HepG2 (cell line): Measurements from ENCODE around the gene CPB1. TPM values are rescaled to one million over a fixed set of nuclear protein-coding genes. Genes with fewer than 3 reads are reported as not detected.

Source experiments
- ATAC-seq: fragments of 200-7000 bp; cut with Tn5 transposase; 3 replicates; pipeline ENCODE4 v1.9.1; 2020; ENCODE audit warnings: mild to moderate bottlenecking, moderate library complexity
- BruUV-seq: library from RNA; stranded (reverse); fragments of 400-500 nt; replicated peaks from 2 replicates; lab custom pipeline; 2021; lab: Mats Ljungman, UMichigan
- CTCF ChIA-PET: fragments of 300-600 bp; formaldehyde crosslinking; extraction: SDS; loops from one replicate; lab custom pipeline; 2021; ENCODE audit warnings: low total read pairs, inconsistent platforms, low intra/inter-chr PET ratio; lab: Yijun Ruan, JAX
- POLR2A ChIA-PET: fragments of 350-600 bp; sonication (Branson Sonifier 250); formaldehyde crosslinking; loops from one replicate; lab custom pipeline; 2020; ENCODE audit warnings: antibody characterized with exemption, inconsistent platforms; lab: Yijun Ruan, JAX
- DNase-seq: peaks from one replicate; pipeline ENCODE4 v3.0.0-alpha.2; 2015; ENCODE audit warnings: low spot score
- FAIRE-seq: peaks from 3 replicates; lab custom pipeline; 2011; peaks lifted over from hg19 to GRCh38; lab: Jason Lieb, UNC
- H2AFZ ChIP-seq: one replicate; pipeline ENCODE4 v1.6.1; 2011; ENCODE audit warnings: low read length, inconsistent platforms
- H3K27ac ChIP-seq: fragments of 300-600 bp; 3 replicates; pipeline ENCODE4 v1.8.0; 2011; ENCODE audit warnings: mixed run types, mild to moderate bottlenecking, mixed read lengths, low read length, inconsistent platforms; ENCODE audit not compliant: insufficient read depth; ENCODE audit errors: extremely low read length
- H3K27me3 ChIP-seq, 2 experiments: fragments of 200-600 bp in 1 of 2; 2 replicates in 1 of 2; 3 replicates in 1 of 2; pipeline versions ENCODE4 v1.6.0 to v1.8.0; 2011; ENCODE audit warnings: low read length in 2 of 2, mild to moderate bottlenecking in 2 of 2, moderate library complexity in 2 of 2, inconsistent platforms in 1 of 2; ENCODE audit not compliant: insufficient read depth in 2 of 2, control insufficient read depth in 1 of 2
- H3K36me3 ChIP-seq, 2 experiments: fragments of 200-600 bp in 1 of 2; replicated peaks in 1 of 2; 2 replicates in 1 of 2; 3 replicates in 1 of 2; pipeline versions ENCODE4 v1.5.1 to v1.8.0; 2011; ENCODE audit warnings: low read length in 2 of 2, inconsistent platforms in 1 of 2; ENCODE audit not compliant: insufficient read depth in 2 of 2, control insufficient read depth in 1 of 2
- H3K4me1 ChIP-seq: 2 replicates; pipeline ENCODE4 v1.5.1; 2012; ENCODE audit warnings: low read length, inconsistent platforms; ENCODE audit not compliant: insufficient read depth
- H3K4me2 ChIP-seq: 2 replicates; pipeline ENCODE4 v1.6.0; 2011; ENCODE audit warnings: low read depth, low read length, inconsistent platforms
- H3K4me3 ChIP-seq, 3 experiments: fragments of 200-600 bp in 1 of 3; sonication (generic), shearing (Covaris generic) in 1 of 3; replicated peaks in 1 of 3; 2 replicates each; pipeline ENCODE4 v1.5.1; 2011 to 2016; ENCODE audit warnings: low read length in 3 of 3, inconsistent platforms in 2 of 3, low read depth in 2 of 3, mild to moderate bottlenecking in 2 of 3, control low read depth in 1 of 3, mixed read lengths in 1 of 3; ENCODE audit not compliant: insufficient read depth in 1 of 3
- H3K79me2 ChIP-seq: one replicate; pipeline ENCODE4 v1.6.1; 2011; ENCODE audit warnings: low read length, inconsistent platforms; ENCODE audit not compliant: insufficient read depth
- H3K9ac ChIP-seq: 2 replicates; pipeline ENCODE4 v1.6.0; 2011; ENCODE audit warnings: mild to moderate bottlenecking, low read depth, low read length, inconsistent platforms; ENCODE audit not compliant: insufficient read depth
- H3K9me3 ChIP-seq: 2 replicates; pipeline ENCODE4 v1.5.1; 2012; ENCODE audit warnings: mild to moderate bottlenecking, low read length
- H4K20me1 ChIP-seq: 2 replicates; pipeline ENCODE4 v1.6.0; 2011; ENCODE audit warnings: inconsistent platforms, mild to moderate bottlenecking, low read length, moderate library complexity; ENCODE audit not compliant: insufficient read depth
- CEBPB ChIP-seq: IDR thresholded peaks from 2 replicates; pipeline ENCODE4 v1.6.1; 2011; ENCODE audit warnings: low read depth, low read length, improper control_type of control experiment, borderline replicate concordance
- CENPX ChIP-seq: sonication (generic); formaldehyde crosslinking; IDR thresholded peaks from 2 replicates; pipeline ENCODE4 v1.9.0; 2021; ENCODE audit warnings: mild to moderate bottlenecking, missing genetic modification reagents, moderate library complexity
- CSRNP2 ChIP-seq: sonication (generic); formaldehyde crosslinking; conservative IDR thresholded peaks from 2 replicates; pipeline ENCODE4 v1.8.0; 2022; ENCODE audit warnings: low read depth, missing genetic modification reagents
- HIVEP1 ChIP-seq: sonication (generic); formaldehyde crosslinking; IDR thresholded peaks from 2 replicates; pipeline ENCODE4 v1.4.0; 2020; ENCODE audit warnings: mild to moderate bottlenecking, missing genetic modification reagents
- HNF1A ChIP-seq, 2 experiments: sonication (generic) in 1 of 2; formaldehyde crosslinking in 1 of 2; IDR thresholded peaks; 2 replicates each; pipeline versions ENCODE4 v1.4.0 to v1.6.1; 2016 to 2020; ENCODE audit warnings: borderline replicate concordance in 1 of 2, low read depth in 1 of 2, mild to moderate bottlenecking in 1 of 2, missing genetic modification reagents in 1 of 2
- HOXA5 ChIP-seq: sonication (generic); formaldehyde crosslinking; IDR thresholded peaks from 2 replicates; pipeline ENCODE4 v1.4.0; 2020; ENCODE audit warnings: missing genetic modification reagents
- RFXAP ChIP-seq: sonication (generic); formaldehyde crosslinking; IDR thresholded peaks from 2 replicates; pipeline ENCODE4 v1.4.0; 2020; ENCODE audit warnings: missing genetic modification reagents, borderline replicate concordance
- TEAD3 ChIP-seq: optimal IDR thresholded peaks from 2 replicates; pipeline ENCODE3; 2016; ENCODE audit warnings: borderline replicate concordance
- YEATS2 ChIP-seq: sonication (generic); formaldehyde crosslinking; IDR thresholded peaks from 2 replicates; pipeline ENCODE4 v1.4.0; 2020; ENCODE audit warnings: missing genetic modification reagents, borderline replicate concordance
- ZFP36 ChIP-seq: fragments of 150-350 bp; IDR thresholded peaks from 2 replicates; pipeline ENCODE4 v1.6.1; 2018; ENCODE audit warnings: borderline replicate concordance, low read length, low read depth; ENCODE audit not compliant: partially characterized antibody
- ZMAT5 ChIP-seq: sonication (generic); formaldehyde crosslinking; IDR thresholded peaks from 2 replicates; pipeline ENCODE4 v1.5.0; 2020; ENCODE audit warnings: mild to moderate bottlenecking, low read depth, missing genetic modification reagents, borderline replicate concordance
- ZNF275 ChIP-seq: sonication (generic); formaldehyde crosslinking; IDR thresholded peaks from 2 replicates; pipeline ENCODE4 v1.8.0; 2022; ENCODE audit warnings: missing genetic modification reagents, mild to moderate bottlenecking, inconsistent platforms, borderline replicate concordance
- ZNF550 ChIP-seq: sonication (generic); formaldehyde crosslinking; IDR thresholded peaks from 2 replicates; pipeline ENCODE4 v1.4.0; 2020; ENCODE audit warnings: mild to moderate bottlenecking, missing genetic modification reagents, borderline replicate concordance
- ZSCAN31 ChIP-seq: sonication (generic); formaldehyde crosslinking; IDR thresholded peaks from 2 replicates; pipeline ENCODE4 v1.5.0; 2020; ENCODE audit warnings: low read depth, mild to moderate bottlenecking, missing genetic modification reagents
- WGBS: methylation state at CpG from one replicate; pipeline ENCODE4 v1.1.6; 2017; ENCODE audit warnings: low lambda C conversion rate; 5-methylcytosine and 5-hydroxymethylcytosine counted together
- in situ Hi-C: cut with HindIII; loops from 2 replicates; pipeline ENCODE4 v1.10.0; 2017; ENCODE audit warnings: low pct_unique_long_range_greater_than_20kb; ENCODE audit not compliant: extremely low pct_ligation_motif_present
- intact Hi-C: fragments of 100-400 bp; cut with micrococcal nuclease; formaldehyde crosslinking; loops from one replicate; pipeline ENCODE4 v1.10.0; 2022; ENCODE audit not compliant: unreplicated experiment
- polyA plus RNA-seq, 8 experiments: library from polyadenylated mRNA; depleted of rRNA in 3 of 8; stranded (reverse) in 7 of 8; unstranded in 1 of 8; fragments of >200 nt; fragmentation: Illumina TruSeq in 4 of 8; extraction: Trizol in 4 of 8; gene quantifications; 2 replicates each; pipeline versions ENCODE4 v1.2.1 to v1.2.3, GENCODE V29; 2011 to 2016; ENCODE audit warnings: low read depth in 4 of 8, missing spikeins in 1 of 8, mixed read lengths in 1 of 8; ENCODE audit not compliant: insufficient read depth in 1 of 8
- total RNA-seq, 5 experiments: library from RNA; depleted of rRNA; stranded (reverse); fragments of >200 nt; fragmentation: Illumina TruSeq; extraction: Trizol; gene quantifications; 2 replicates each; pipeline ENCODE4 v1.2.3, GENCODE V29; 2016; ENCODE audit warnings: low read depth in 1 of 5

CPB1 gene
- total and polyA plus RNA-seq, 2 of the 13 experiments (the other 11 are each of a cell fraction or from before 2014, with no cell fraction given), result not detected

GRCh38 chr3:148852271-148852992 is 24.8 kb downstream of the CPB1 start (continued):
- no peak for TF ChIP-seq RFXAP (CRISPR knock-in tag)
- TF ChIP-seq ZSCAN31 (CRISPR knock-in tag), result no peak

- no TSS peak for BruUV-seq
- whole genome bisulfite sequencing, result 0% methylated on average over 2 of the region's 2 CpGs
- in situ Hi-C loops, result no loop called here
- TF ChIP-seq YEATS2, result no peak
- TF ChIP-seq ZMAT5 (CRISPR knock-in tag), result no peak
- no peak for TF ChIP-seq HNF1A (IDR thresholded peaks at IDR 0.05; ENCODE audit: low read depth)
- TF ChIP-seq HNF1A (CRISPR knock-in tag; IDR thresholded peaks at IDR 0.05; ENCODE audit: borderline replicate concordance), result no peak
- TF ChIP-seq CSRNP2, result no peak
- TF ChIP-seq CEBPB, result no peak
- TF ChIP-seq CENPX (CRISPR knock-in tag), result no peak
- no peak for TF ChIP-seq ZFP36
- TF ChIP-seq HOXA5, result no peak
- no peak for TF ChIP-seq HIVEP1 (CRISPR knock-in tag)
- no peak for TF ChIP-seq TEAD3
- no peak for TF ChIP-seq ZNF550 (CRISPR knock-in tag)
- TF ChIP-seq ZNF275, result no peak
Measured at GRCh38 chr3:148853076-148853475, 25.5 kb downstream of the CPB1 start.

More at GRCh38 chr3:148853076-148853475, 25.5 kb downstream of the CPB1 start:
- H3K9ac ChIP-seq, result no peak overlapping the region
- CTCF ChIA-PET, result no interaction called here
- no peak for DNase-seq
- H3K27me3 ChIP-seq, result no peaks in the 10 kb centered on the region
- no peaks in the 10 kb centered on the region for H3K4me1 ChIP-seq
- no peaks in the 10 kb centered on the region for H3K79me2 ChIP-seq
- H3K4me2 ChIP-seq, result no peak overlapping the region
- no peaks in the 10 kb centered on the region for H4K20me1 ChIP-seq
- H3K27ac ChIP-seq, result no peak overlapping the region
- H3K4me3 ChIP-seq, result no peak overlapping the region
- POLR2A ChIA-PET, result no interaction called here
- H3K9me3 ChIP-seq, result no peaks in the 10 kb centered on the region
- intact Hi-C loops, result no loop called here
- no peak overlapping the region for H2AFZ ChIP-seq
- FAIRE-seq, result no peak
- H3K36me3 ChIP-seq, result no peaks in the 10 kb centered on the region
- no peak for ATAC-seq
